ENCODE measurements around the gene KIRREL1.

GRCh38 chr1:157995583-157996169 is 2.2 kb downstream of the KIRREL1 start:
- TF ChIP-seq CTCF (conservative IDR thresholded peaks at IDR 0.05) (no peak), EZH2 (IDR thresholded peaks at IDR 0.05; ENCODE audit: low read depth) (no peak)

Measured in PC-9 (cell line).